ENCODE results near the gene PRR19. TPM values are rescaled to one million over a fixed set of nuclear protein-coding genes. Genes with fewer than 3 reads are reported as not detected.

Gene PRR19
- total RNA-seq, 1 experiment from 2014 or later: 3.2 TPM

DNA sequence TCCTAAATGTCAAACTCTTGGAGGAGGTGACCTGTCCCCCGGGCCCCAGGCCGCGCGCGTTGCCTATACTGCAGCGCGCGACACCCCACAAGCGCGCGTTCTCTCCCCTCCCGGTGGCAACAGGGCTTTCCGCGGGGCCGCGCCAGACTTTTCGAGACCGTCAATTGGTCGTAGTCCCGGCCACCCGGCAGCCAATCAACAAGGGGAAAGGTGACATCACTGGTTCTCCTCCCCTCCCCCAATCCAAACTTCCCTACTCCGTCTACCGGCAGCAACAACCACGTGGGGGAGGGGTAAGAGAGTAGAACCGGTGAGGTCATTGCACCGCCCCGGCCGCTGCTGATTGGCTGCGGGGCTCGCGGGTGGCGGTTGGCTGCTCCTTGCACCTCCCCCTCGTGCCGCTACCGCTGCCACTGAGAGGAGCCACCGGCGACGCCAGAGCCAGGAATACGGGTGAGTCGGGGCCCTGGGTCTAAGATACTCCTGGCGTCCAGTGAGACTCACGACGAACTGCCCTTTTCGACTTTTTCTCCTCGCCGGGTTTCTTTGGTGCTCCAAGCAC lies 33.7 kb upstream of the PRR19 start:
- no CpG with 5 or more reads among the region's 46 CpGs for WGBS (ENCODE audit: extremely low coverage, insufficient read length, low lambda C conversion rate)
- H3K56ac ChIP-seq (ENCODE audit: insufficient read length, low read depth, low read length): no peak overlapping the region
- Mint-ChIP-seq H3K4me3 (no peak overlapping the region), H3K9me3 (no peaks in the 10 kb centered on the region; a peak in 1 of 5 replicates), H3K27me3 (ENCODE audit: low read depth) (peaks cover 7% of the 10 kb centered on the region), H3K36me3 (ENCODE audit: insufficient read depth in 1 of 3, low read depth in 3 of 3) (peaks cover 1 to 3% (median 2%) of the 10 kb centered on the region in 3 experiments; a peak in 4 of 7 replicates), H3K27ac (no peak overlapping the region; a peak in 2 of 7 replicates), H3K4me1 (peaks cover 20 to 25% of the 10 kb centered on the region in 2 experiments)
- DNase-seq: peak; percentile 99
- no peaks in the 10 kb centered on the region for H3K9me3 ChIP-seq (ENCODE audit: control insufficient read depth, low read depth, low read length)
- H3K23ac ChIP-seq (ENCODE audit: insufficient read length, low read depth, low read length): no peak overlapping the region
- no peak for TF ChIP-seq CTCF (conservative IDR thresholded peaks at IDR 0.05)
- H2BK5ac ChIP-seq (ENCODE audit: insufficient read length, low read length): peak overlapping the region; percentile 68
- H3K4me1 ChIP-seq (ENCODE audit: insufficient read depth, low read length): no peaks in the 10 kb centered on the region; the same call in 1 of the 2 replicates
- no peak overlapping the region for H2AK5ac ChIP-seq (ENCODE audit: insufficient read length, low read length)
- H3T11ph ChIP-seq (ENCODE audit: low read length): peak overlapping the region; percentile 61
- no peaks in the 10 kb centered on the region for H3K79me1 ChIP-seq (ENCODE audit: insufficient read depth, low read depth, low read length, poor library complexity, severe bottlenecking)
- H2BK120ac ChIP-seq (ENCODE audit: low read depth, low read length, poor library complexity, severe bottlenecking): peak overlapping the region; percentile 89
- H2BK15ac ChIP-seq (ENCODE audit: low read depth, low read length): no peak overlapping the region
- no peak overlapping the region for H3K27ac ChIP-seq (ENCODE audit: insufficient read length, low read depth, low read length)
- H2BK12ac ChIP-seq (ENCODE audit: insufficient read length, low read depth, low read length): no peak overlapping the region
- H3K27me3 ChIP-seq (ENCODE audit: insufficient read depth, low read length): no peaks in the 10 kb centered on the region
- H4K5ac ChIP-seq (ENCODE audit: insufficient read length, low read depth, low read length): no peak overlapping the region
- H3K14ac ChIP-seq (ENCODE audit: insufficient read depth, low read length): peak overlapping the region; percentile 99
- H4K8ac ChIP-seq (replicated peaks; ENCODE audit: insufficient read length, low read depth, low read length): no peak overlapping the region
- H3K4me2 ChIP-seq (ENCODE audit: insufficient read depth, insufficient read length, low read length): peak overlapping the region; percentile 94
- no peak overlapping the region; the same call in 1 of the 2 replicates for H3K4ac ChIP-seq (ENCODE audit: low read depth, low read length)
- H3K79me2 ChIP-seq (ENCODE audit: insufficient read depth, low read length): no peaks in the 10 kb centered on the region
- H2BK20ac ChIP-seq (ENCODE audit: low read depth, low read length, poor library complexity, severe bottlenecking): no peak overlapping the region
- H3K23me2 ChIP-seq (ENCODE audit: insufficient read length, low read depth, low read length, poor library complexity, severe bottlenecking): peaks cover 9% of the 10 kb centered on the region
- H3K18ac ChIP-seq (ENCODE audit: insufficient read length, low read depth, low read length): peak overlapping the region; percentile 98
- H3K9ac ChIP-seq (ENCODE audit: extremely low read depth, insufficient read length, low read length): peak overlapping the region; percentile 84
- no peak overlapping the region for H4K91ac ChIP-seq (ENCODE audit: insufficient read length, low read depth, low read length)
- H2AFZ ChIP-seq (ENCODE audit: low read length): no peak overlapping the region
- no peaks in the 10 kb centered on the region for H4K20me1 ChIP-seq (ENCODE audit: control insufficient read depth, insufficient read depth, insufficient read length)
